Calu3 (cell line): ENCODE data around the gene AIF1. TPM values are rescaled to one million over a fixed set of nuclear protein-coding genes. Genes with fewer than 3 reads are reported as not detected.

Experiments used
- Bru-seq: library from RNA; stranded (reverse); fragments of 400-500 nt; gene quantifications from one replicate; lab custom pipeline; 2021; lab: Mats Ljungman, UMichigan
- BruChase-seq, 2 experiments: library from RNA; stranded (reverse); fragments of 400-500 nt; gene quantifications; one replicate each; lab custom pipeline; 2021; lab: Mats Ljungman, UMichigan
- BruUV-seq: library from RNA; stranded (reverse); fragments of 400-500 nt; replicated peaks from 2 replicates; lab custom pipeline; 2021; lab: Mats Ljungman, UMichigan
- CTCF ChIA-PET: fragments of 300-600 bp; sonication (Branson Sonifier 250); formaldehyde crosslinking; loops from one replicate; lab custom pipeline; 2022; ENCODE audit warnings: antibody characterized with exemption; lab: Charles Lee
- DNase-seq: peaks from one replicate; pipeline ENCODE4 v3.0.0; 2022
- H3K27ac Mint-ChIP-seq: one replicate; pipeline ENCODE4 v1.8.0; 2022; ENCODE audit warnings: mixed read lengths; ENCODE audit not compliant: unreplicated experiment
- H3K27me3 Mint-ChIP-seq: one replicate; pipeline ENCODE4 v1.8.0; 2022; ENCODE audit warnings: mixed read lengths; ENCODE audit not compliant: unreplicated experiment
- H3K36me3 Mint-ChIP-seq: one replicate; pipeline ENCODE4 v1.8.0; 2022; ENCODE audit warnings: mild to moderate bottlenecking, moderate library complexity, mixed read lengths; ENCODE audit not compliant: insufficient read depth, unreplicated experiment
- H3K4me1 Mint-ChIP-seq: one replicate; pipeline ENCODE4 v1.8.0; 2022; ENCODE audit warnings: mild to moderate bottlenecking, low read depth, mixed read lengths; ENCODE audit not compliant: unreplicated experiment
- H3K4me3 Mint-ChIP-seq: one replicate; pipeline ENCODE4 v1.8.0; 2022; ENCODE audit warnings: mild to moderate bottlenecking, low read depth, moderate library complexity, mixed read lengths; ENCODE audit not compliant: unreplicated experiment
- H3K9me3 Mint-ChIP-seq: one replicate; pipeline ENCODE4 v1.8.0; 2022; ENCODE audit warnings: low read depth, mixed read lengths; ENCODE audit not compliant: unreplicated experiment
- intact Hi-C: fragments of 100-400 bp; cut with micrococcal nuclease; formaldehyde crosslinking; loops from one replicate; pipeline ENCODE4 v1.10.0; 2022; ENCODE audit not compliant: unreplicated experiment
- long read RNA-seq: library from polyadenylated mRNA; stranded (forward); transcript quantifications from one replicate; pipeline ENCODE4 v2.0.0, GENCODE V29; 2022
- total RNA-seq: library from RNA; stranded (reverse); gene quantifications from 2 replicates; pipeline ENCODE4 v1.2.3, GENCODE V29; 2022
- TF ChIP-seq, protein P1 (sequence below): fragments of 200-600 bp; IDR thresholded peaks from one replicate; pipeline ENCODE4 v1.8.0; 2022; ENCODE audit warnings: antibody characterized with exemption; ENCODE audit not compliant: unreplicated experiment

The AIF1 gene
- total RNA-seq (not detected in 2 replicates), Bru-seq, nascent RNA (not detected), BruChase-seq, experiment 1, labeled RNA remaining after a 6-hour chase (not detected), BruChase-seq, experiment 2, labeled RNA remaining after a 2-hour chase (not detected)
- long read RNA-seq: 0 reads

DNA sequence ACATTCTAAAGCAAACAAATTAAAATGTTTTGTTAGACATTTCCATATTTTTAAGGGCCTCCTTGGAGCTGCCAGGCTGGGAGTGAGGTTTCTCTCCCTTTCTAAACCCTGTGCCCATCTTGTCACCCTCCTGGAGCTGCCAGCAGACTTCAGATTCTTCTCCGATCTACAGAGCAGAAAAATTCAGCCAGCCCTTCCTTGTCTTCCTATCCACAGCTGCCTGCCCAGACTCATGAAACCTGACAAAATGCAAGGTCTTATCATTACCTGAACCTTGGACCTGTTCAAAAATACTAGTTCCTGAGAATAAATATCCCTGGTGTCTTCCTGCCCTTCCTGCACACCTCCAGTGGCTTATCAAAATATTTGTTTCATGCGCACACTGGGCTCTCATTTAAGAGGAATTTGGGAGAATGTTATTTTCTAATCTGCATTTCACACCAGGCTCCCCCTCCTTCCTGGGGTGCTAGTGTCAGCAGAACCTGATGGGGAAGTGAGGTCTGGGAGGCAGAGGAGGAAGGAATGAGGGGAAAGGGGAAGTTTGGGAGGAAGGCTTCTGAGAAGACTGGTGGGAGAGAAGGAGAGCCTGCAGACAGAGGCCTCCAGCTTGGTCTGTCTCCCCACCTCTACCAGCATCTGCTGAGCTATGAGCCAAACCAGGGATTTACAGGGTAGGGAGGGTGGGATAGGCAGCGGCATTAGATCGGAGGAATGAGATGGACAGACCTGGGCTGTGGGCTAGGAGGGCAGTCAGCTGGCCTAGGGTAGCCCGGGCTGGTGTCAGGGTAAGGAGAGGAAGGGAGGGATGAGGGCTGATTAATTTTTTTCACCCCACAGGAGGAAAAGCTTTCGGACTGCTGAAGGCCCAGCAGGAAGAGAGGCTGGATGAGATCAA, at the start of gene AIF1:
TSS of gene AIF1 (plus strand) at position 551 of the 895 bp plus-strand sequence. CDS start at position 647, 96 bp downstream.
- intact Hi-C loops: no loop called here
- BruUV-seq: no TSS peak
- Mint-ChIP-seq H3K27ac (no peak within 1 kb of the TSS), H3K4me3 (no peak within 1 kb of the TSS), H3K27me3 (peaks cover 51% of the 10 kb centered on the region), H3K36me3 (peaks cover 2% of the 10 kb centered on the region), H3K4me1 (no peaks in the 10 kb centered on the region), H3K9me3 (no peaks in the 10 kb centered on the region)
- no peak for DNase-seq
- CTCF ChIA-PET: interaction anchor here (1.1 kb wide), 1 partner anchor 16 kb away, joined by 4 read pairs; no protein-coding TSS in a partner anchor
- TF ChIP-seq, protein P1, sequence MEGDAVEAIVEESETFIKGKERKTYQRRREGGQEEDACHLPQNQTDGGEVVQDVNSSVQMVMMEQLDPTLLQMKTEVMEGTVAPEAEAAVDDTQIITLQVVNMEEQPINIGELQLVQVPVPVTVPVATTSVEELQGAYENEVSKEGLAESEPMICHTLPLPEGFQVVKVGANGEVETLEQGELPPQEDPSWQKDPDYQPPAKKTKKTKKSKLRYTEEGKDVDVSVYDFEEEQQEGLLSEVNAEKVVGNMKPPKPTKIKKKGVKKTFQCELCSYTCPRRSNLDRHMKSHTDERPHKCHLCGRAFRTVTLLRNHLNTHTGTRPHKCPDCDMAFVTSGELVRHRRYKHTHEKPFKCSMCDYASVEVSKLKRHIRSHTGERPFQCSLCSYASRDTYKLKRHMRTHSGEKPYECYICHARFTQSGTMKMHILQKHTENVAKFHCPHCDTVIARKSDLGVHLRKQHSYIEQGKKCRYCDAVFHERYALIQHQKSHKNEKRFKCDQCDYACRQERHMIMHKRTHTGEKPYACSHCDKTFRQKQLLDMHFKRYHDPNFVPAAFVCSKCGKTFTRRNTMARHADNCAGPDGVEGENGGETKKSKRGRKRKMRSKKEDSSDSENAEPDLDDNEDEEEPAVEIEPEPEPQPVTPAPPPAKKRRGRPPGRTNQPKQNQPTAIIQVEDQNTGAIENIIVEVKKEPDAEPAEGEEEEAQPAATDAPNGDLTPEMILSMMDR: no peak

DNA sequence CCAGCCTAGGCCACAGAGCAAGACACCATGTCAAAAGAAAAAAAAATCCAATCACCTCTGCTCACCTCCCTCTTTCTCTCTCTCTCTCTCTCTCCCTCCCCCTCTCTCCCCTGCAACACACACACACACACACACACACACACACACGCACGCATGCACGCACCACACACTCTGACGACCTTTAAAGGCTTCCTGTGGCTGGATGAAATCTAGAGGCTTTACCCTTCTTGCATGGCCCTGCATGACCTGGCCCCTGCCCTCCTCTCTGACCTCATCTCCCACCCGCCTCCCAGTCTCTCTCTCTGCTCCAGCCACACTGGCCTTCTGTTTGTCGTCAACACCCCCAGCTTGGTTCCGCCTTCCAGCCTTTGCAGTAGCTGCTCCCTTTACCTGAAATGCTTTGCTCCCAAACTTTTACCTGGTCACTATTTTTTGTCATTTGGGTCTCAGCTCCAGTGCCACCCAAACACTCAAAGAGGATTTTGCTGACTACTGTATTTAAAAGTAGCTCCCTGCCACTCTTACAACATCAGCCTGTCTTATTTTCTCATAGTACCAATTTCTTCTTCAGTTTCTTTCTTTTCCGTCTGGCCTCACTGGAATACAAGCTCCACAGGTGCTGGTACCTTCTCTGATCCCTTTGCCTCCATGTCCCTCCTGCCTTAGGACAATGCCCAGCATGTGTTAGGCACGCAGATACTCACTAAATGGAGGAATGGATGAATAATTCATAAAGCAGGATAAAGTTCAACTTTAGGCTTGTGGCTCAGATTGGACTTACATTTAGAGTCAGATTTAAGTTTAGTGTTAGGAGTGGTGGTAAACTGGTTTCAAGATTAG, 47.3 kb upstream of the AIF1 start:
- TF ChIP-seq, protein P1: no peak
- Mint-ChIP-seq H3K36me3 (peaks cover 5% of the 10 kb centered on the region), H3K4me3 (no peak overlapping the region), H3K27ac (no peak overlapping the region), H3K27me3 (peaks cover 51% of the 10 kb centered on the region), H3K4me1 (no peaks in the 10 kb centered on the region), H3K9me3 (no peaks in the 10 kb centered on the region)
- BruUV-seq: no TSS peak
- no peak for DNase-seq
- intact Hi-C loops: no loop called here
- CTCF ChIA-PET: interaction anchor here (0.9 kb wide), 1 partner anchor 31 kb away, joined by 3 read pairs; no protein-coding TSS in a partner anchor

DNA sequence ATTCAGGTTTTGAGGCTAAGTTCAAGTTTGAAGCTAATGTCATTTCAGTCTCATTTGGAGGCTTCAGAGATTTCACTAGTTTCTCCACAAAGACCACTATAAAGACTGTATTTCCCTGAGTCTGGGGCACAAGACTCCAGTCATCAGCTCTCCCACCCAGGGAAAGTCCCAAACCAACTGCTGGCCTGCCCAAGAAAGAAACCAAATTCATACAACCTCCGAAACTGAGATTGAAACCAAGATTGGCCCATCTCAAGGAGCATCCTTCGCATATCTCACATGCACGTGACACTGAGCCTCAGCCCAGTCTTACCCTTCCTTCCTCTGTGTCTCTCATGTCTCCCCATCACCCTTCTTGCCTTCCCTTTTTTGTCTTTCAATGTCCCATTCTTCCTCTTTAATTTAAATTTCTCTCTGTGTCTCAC, 46.5 kb upstream of the AIF1 start:
- BruUV-seq: no TSS peak
- H3K27ac Mint-ChIP-seq: no peak overlapping the region

More for the DNA sequence above, 46.5 kb upstream of the AIF1 start:
- no peaks in the 10 kb centered on the region for H3K4me1 Mint-ChIP-seq
- no peaks in the 10 kb centered on the region for H3K9me3 Mint-ChIP-seq
- no peak overlapping the region for H3K4me3 Mint-ChIP-seq
- peaks cover 5% of the 10 kb centered on the region for H3K36me3 Mint-ChIP-seq
- peaks cover 59% of the 10 kb centered on the region for H3K27me3 Mint-ChIP-seq
- DNase-seq: no peak
- CTCF ChIA-PET: no interaction called here
- intact Hi-C loops: no loop called here
- TF ChIP-seq, protein P1: no peak
